HTR-8/SVneo (cell line): ENCODE measurements around the gene ZNF283.
A peak's percentile ranks its signal among the peaks of the same experiment; 100 is the strongest.
"Not testable (repeated sequence)": the region's sequence is repeated elsewhere in the genome, so short reads cannot be mapped to it uniquely, and the experiment has no call there.

Experiments
- DNase-seq: peaks from one replicate; pipeline ENCODE4 v3.0.0; 2011; ENCODE audit warnings: low spot score, mixed read lengths; ENCODE audit not compliant: insufficient read length
- FAIRE-seq: peaks from 2 replicates; lab custom pipeline; 2011; peaks lifted over from hg19 to GRCh38; lab: Jason Lieb, UNC

ZNF283 gene

DNA sequence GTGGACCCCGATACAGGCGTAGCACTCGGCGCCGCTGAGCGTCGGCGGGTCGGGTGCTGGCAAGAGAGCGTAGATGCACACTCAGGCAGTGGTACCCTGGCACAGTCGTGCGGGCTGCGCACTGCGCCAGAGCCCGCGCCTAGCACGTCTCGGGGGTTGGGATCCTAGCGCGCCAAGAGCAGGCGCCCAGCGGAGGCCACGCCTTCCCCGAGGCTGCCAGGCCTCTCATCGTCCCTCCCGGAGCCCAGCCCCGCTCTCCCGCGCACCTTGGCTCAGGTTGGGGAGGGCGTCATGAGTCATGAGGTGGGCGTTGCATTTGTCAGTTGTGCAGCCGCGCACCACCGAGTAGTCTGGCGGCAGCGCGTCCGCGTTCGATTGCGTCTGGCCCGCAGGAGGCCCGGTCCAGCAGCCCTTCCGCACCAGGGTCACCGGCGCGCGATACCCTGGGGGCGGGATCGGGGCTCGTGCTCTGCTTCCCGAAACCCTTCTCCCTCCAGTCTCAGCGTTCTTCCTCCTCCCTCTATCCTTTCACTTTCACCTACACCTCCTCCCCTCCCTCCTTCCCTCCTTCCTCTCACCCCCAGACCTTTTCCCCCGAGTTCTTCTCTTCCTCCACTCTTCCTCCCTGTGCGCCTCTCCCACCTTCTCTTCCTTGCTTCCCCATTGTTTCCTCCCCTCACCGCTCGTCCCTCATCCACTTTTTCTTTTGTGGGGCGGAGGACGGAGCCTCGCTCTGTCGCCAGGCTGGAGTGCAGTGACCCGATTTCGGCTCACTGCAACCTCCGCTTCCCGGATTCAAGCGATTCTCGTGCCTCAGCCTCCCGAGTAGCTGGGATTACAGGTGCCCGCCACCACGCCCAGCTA, 28.3 kb upstream of the ZNF283 start:
- DNase-seq: peak; percentile 41
- peak; percentile 96 for FAIRE-seq

DNA sequence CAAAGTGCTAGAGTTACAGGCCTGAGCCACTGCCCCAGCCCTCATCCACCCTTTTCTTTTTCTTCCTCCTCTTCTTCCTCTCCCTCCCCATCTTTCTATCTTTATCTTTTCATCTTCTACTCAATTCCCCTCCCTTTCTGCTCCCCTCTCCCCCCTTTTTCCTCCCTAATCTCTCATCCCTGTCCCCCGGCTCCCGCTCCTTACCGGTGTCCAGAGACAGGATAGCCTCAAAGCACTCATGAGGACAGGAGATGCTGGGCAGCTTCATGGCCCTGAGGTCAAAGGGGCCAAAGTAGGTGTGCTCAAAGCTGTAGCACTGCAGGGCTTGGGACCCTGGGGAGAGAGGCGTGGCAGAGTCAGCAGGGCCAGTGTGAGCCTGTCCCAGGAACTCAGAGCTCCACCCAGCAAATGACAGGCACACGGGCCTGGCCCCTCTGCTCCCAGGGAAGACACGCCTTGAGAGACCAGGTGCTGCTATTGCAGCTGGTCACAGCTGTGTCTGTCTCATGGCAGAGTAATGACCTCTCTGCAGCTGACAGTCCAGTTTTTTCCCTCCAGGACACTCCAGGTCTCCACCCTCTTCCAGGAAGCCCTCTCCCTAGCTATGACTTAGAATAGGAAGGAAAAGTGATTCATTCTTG, 27.5 kb upstream of the ZNF283 start:
- DNase-seq (no peak), FAIRE-seq (no peak)

DNA sequence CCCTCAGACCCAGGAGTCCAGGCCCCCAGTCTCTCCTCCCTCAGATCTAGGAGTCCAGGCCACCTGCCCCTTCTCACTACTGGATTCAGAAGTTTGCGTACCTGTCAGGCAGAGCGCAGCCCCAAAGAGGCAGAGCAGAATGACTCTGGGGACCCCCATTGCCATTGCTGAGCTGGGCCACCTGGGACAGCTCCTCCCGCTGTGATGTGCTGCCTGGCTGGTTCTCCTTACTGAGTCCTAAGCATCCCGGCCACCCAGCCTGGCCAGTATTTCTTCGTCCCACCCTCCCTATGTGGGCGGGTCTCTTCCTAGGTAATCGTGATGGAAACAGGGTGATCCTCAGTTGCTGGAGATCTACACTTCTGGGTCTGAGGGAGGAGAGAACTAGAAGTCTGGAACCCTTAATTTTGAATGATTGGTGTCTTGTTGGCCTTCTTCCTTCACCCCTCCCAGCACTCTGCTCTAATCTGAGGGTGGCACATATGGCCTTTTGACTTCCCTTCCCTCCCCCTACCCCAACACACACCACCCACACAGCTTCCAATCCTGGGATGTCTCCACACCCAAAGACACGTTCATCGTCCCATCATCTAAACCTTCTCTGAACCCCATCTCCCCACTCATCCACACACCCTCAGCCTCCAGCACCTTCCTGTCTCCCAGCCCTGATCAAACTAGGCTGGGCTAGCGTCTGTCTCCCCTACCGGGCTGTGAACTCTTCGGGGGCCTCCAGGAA, 24.7 kb upstream of the ZNF283 start, which contains the start of gene LYPD5:
TSS of gene LYPD5 (minus strand) at position 232 of the 736 bp plus-strand sequence. CDS start at position 165, 67 bp downstream.
- DNase-seq: no peak
- no peak for FAIRE-seq

DNA sequence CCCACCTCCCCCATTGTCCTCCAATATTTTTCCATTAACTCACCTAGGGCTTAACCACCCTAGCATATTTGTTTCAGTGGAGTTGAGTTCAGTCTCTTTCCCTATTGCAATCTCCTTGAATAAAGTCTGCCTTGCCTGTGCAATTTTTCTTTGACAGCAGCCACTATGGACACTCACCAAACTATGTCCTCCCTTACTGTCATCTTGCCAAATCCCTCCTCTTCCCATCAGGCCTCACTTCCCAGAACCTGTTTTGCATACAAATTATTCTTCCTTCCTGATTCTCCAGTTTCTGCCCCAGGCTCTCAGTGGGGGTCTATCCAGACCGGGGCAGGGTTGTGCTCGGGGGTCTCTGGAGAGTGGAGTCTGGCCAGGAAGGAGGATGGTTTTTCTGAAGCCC, 22.7 kb upstream of the ZNF283 start:
- FAIRE-seq: no peak
- no peak for DNase-seq

DNA sequence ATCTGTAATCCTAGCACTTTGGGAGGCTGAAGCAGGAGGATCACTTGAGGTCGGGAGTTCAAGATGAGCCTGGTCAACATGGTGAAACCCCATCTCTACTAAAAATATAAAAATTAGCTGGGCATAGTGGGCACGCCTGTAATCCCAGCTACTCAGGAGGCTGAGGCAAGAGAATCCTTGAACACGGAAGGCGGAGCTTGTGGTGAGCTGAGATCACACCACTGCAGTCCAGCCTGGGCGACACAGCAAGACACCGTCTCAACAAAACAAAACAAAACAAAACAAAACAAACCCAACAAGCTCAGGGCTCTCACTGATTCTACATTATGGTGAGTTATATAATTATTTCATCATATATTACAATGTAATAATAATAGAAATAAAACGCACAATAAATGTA, 20.7 kb upstream of the ZNF283 start:
- not testable (repeated sequence) for FAIRE-seq, DNase-seq

DNA sequence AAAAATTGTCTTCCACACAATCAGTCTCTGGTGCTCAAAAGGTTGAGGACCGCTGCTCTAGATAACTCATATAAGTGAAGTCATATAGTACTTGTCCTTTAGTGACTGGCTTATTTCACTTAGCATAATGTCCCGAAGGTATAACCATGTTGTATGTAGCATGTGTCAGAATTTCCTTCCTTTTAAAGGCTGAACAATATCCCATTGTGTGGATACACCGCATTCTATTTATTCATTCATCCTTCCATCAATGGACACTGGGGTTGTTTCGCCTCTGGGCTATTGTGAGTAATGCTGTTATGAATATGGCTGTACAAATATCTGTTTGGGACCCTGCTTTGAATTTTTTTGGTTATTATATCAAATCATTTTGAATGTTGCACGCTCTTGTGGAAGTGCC, 20.3 kb upstream of the ZNF283 start:
- DNase-seq (no peak), FAIRE-seq (no peak)

DNA sequence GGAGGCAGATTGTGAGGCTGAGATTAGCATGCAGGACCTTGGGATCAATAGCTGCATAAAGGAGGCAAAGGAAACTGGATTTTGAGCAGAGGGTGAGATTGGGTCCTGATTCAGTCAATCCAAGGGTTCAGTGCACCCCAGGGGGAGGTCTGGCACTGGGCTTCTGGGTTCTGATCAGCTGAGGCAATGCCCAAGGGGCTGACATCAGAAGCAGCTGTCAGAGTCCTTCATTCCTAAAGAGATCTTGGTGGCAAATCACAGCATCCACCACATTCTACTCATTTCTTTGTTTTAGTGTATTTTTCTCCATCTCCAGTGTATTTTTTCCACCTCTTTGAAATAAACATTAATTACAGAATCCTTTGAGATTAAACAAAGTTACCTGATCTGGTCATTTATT, 19.5 kb upstream of the ZNF283 start:
- FAIRE-seq: no peak
- DNase-seq: no peak

DNA sequence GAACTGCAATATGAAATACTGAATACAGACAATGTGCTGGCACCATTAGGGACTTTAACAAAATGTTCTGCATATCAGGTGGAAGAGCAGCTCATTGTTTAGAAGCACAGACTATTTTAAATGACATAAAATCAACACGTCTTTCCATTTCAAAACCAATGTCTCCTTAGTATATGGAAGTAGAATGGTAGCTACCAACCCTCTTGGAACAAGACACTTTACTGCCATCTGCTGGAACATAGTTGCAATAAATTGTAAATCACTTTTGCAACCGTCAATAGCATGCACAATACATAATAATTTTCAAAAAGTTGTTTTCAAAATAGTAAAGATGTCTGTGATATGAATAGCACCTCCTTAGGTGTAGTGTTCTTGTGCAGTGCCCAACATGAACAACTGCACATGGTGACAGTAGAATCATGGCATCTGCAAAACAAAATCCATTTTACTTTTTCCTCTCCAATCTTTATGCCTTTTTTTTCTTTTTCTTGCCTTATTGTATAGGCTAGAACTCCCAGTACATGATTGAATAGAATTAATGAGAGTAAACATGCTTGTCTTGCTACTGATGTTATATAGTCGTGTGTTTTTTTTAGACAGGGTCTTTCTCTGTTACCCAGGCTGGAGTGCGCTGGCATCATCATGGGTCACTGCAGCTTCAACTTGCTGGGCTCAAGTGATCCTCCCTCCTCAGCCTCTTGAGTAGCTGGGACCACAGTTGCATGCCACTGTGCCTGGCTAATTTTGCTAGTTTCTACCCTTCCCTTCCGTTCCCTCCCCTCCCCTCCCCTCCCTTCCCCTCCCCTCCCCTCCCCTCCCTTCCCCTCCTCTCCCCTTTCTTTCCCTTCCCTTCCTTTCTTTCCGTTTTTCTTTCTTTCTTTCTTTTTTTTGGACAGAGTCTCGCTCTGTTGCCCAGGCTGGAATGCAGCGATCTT, 17.1 kb upstream of the ZNF283 start:
- FAIRE-seq: peak; percentile 62
- peak; percentile 55 for DNase-seq

DNA sequence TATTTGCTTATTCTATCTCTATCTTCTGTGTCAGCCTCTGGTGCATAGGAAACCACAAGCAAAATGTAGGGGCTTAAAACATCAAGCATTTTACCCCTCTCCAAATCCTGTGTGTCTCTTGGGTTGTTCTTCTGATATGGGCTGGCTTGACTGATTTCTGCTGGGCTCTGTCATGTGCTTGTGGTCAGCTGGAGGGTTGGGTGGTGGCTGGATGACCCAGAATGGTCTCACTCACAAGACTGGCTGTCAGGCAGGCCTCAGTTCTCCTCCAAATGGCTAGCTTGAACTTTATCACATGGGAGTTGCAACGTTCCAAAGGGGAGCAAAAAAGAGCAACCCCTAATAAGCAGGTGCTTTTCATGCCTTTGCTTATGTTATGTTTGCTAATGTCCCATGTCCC, 15.3 kb upstream of the ZNF283 start:
- no peak for DNase-seq

DNA sequence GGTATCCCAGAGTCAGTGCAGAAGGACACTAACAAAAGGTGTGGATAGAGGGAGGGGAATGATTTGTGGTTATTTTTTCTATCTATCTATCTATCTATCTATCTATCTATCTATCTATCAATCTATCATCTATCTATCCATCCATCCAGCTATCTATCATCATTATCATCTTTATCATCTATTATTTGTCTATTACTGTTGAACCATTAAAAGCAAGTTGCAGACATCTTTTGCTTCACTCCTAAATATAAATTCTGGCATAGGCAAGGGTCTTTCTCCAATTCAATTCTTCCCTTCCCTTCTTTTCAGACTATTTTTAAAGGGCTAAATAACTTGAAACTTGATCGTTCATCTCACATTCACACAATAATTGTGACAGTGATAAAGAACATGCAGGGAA, 14.9 kb upstream of the ZNF283 start:
- no peak for FAIRE-seq
- no peak for DNase-seq

More for the DNA sequence above, 15.3 kb upstream of the ZNF283 start:
- no peak for FAIRE-seq

DNA sequence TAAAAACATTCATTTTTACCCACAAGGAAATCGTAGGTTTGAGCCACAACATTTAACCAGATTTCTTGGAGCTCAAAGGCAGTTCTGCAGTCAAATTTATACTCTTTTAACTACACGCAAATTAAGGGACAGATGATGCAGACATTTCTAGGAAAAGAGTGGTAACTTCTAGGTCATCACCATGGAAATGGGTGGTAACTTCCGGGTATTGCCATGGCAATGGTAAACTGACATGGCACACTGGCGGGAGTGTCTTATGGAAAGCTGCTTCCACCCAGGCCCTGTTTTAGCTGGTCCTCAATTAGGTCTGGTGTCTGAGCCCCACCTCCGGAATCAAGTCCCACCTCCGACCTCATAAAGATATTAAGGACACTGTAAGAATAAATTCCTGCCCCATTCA, 14.4 kb upstream of the ZNF283 start:
- no peak for FAIRE-seq
- DNase-seq: no peak

DNA sequence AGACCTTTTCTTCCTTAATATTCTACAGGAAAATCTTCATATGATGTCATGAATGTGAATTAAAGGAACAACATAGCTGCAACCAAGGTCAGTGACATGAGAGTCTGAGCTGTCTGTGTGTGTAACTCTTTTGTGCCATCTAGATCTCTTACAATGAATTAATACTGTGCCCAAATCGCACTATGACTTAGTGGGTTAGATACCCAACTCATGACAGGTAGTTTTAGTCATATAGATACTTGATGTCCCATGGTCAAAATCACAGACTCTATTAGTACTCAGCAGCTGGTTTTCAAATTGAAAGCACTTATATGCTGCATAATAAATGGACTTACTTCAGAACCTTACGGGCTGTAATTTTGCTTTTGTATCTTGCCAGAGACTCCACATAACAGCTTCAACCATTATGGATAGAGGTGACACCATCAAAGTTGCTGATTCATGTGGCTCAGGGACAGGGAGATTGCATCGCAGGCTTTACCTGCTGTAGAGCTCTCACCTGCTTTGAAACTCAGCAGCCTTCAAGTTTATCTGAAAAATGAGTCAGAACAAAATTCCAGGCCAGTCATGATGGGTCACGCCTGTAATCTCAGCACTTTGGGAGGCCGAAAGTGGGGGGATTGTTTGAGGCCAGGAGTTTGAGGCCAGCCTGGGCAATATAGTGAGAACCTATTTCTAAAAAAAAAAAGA, 12.3 kb upstream of the ZNF283 start:
- no peak for DNase-seq
- FAIRE-seq: no peak

DNA sequence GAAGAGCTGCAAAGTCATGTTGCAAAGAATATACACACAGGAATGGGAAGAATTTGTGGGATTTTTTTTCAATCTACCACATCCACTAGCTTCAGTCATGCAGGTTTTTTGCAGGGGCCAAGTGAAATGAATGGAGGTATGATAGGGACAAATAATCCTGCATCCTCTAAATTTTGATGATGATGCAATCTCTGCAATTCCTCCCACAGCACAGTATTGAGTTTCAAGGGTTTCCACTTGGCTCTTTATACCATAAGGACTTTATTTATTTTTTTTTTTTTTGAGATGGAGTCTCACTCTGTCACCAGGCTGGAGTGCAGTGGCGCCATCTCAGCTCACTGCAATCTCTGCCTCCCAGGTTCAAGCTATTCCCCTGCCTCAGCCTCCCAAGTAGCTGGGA, 9.7 kb upstream of the ZNF283 start:
- FAIRE-seq, DNase-seq: not testable (repeated sequence)

DNA sequence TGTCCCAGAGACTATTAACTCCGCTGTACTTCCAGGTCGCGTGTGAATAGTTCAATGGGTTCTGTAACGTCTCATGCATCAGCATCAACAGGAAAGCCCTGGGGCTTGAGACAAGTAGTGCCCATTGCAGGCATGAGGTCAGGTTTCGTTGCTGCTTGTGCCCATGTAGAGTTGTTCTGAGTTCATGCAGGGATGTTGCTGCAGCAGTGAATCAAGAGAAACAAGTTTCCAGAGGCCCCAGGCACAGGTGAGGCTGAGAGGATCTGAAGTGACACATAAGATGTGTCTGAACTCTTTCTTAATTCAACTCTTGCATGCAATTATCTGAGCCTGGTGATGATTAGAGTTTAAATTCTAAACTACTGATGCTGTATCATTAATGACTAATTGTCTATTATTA, 8.6 kb upstream of the ZNF283 start:
- DNase-seq (no peak), FAIRE-seq (no peak)

DNA sequence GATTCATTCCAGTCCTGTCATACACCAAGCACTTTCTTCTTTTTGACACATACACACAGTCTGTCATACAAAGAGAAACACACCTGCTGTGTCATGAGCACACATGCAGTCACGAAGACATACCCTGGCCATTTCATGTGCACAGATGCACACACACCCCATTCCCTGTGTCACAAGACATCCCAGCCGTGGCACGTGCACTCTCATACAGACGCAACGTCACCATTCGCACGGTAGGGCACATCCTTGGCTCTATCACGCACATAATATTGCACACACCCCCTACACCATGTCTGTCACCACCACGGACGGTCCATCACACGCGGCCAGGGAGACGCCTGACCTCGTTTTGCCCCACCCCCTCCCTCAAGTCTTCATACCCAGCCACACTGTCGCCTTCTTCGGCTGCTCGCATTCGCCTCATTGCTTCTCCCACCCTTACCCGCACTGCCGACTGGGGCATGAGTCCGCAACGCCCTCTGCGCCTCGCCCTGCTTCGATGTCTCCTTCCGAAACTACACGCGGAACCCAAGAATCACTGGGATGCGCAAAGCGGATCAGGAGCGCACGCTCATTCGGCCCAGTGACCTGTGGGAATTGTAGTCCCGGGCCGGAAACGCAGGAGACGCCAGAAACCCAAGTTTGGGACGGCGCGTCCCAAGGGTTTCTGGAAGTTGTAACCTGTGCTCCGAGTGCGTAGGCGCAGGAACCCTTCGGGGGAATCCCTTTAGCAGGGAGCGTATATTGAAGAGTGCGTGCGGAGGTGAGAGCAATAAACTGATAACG, 6.8 kb upstream of the ZNF283 start:
- FAIRE-seq: peak; percentile 69
- peak; percentile 18 for DNase-seq

DNA sequence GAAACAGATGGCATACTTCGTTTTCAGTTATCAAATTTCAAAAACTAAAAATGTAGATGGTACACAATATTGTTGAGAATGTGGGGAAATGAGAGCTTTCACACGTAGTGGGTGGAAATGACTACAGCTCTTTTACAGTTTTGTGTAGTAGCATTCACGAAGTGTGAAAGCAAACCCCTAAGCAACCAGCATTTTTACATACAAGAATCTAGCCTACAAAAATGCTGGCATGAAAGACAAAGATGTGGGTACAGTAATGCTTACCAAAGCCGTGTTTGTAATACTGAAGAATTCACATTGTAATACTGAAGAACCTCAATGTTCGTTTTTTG, 6.3 kb upstream of the ZNF283 start:
- no peak for DNase-seq
- no peak for FAIRE-seq

DNA sequence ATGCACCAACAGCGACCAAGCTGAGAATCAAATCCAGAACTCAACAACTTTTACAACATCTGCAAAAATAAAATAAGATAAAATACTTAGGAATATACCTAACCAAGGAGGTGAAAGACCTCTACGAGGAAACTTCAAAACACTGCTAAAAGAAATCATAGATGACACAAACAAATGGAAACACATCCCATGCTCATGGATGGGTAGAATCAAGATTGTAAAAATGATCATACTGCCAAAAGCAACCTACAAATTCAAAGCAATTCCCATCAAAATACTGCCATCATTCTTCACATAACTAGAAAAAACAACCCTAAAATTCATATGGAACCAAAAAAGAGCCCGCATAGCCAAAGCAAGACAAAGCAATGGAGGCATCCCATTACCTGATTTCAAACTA, 3.3 kb upstream of the ZNF283 start:
- FAIRE-seq: not testable (repeated sequence)

DNA sequence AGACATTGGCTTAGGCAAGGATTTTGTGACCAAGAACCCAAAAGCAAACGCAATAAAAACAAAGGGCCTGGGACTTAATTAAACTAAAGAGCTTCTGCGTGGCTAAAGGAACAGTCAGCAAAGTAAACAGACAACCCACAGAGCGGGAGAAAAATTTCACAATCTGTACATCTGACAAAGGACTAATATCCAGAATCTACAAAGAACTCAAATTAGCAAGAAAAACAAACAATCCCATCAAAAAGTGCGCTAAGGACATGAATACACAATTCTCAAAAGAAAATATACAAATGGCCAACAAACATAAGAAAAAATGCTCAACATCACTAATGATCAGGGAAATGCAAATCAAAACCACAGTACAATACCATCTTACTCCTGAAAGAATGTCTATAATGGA, 2.5 kb upstream of the ZNF283 start:
- FAIRE-seq, DNase-seq: not testable (repeated sequence)

More for the DNA sequence above, 3.3 kb upstream of the ZNF283 start:
- DNase-seq: not testable (repeated sequence)
